NCI-H2196 treated with DMSO at 0.1 percent for 48 hours (cell line): Measurements from ENCODE around the gene TMEM135.
A peak's percentile ranks its signal among the peaks of the same experiment; 100 is the strongest.
"Not testable (repeated sequence)": the region's sequence is repeated elsewhere in the genome, so short reads cannot be mapped to it uniquely, and the experiment has no call there.

ENCODE experiments used
- DNase-seq: peaks from one replicate; lab custom pipeline; 2025; ENCODE audit not compliant: unreplicated experiment; lab: John Stamatoyannopoulos, UW

TMEM135 gene

DNA sequence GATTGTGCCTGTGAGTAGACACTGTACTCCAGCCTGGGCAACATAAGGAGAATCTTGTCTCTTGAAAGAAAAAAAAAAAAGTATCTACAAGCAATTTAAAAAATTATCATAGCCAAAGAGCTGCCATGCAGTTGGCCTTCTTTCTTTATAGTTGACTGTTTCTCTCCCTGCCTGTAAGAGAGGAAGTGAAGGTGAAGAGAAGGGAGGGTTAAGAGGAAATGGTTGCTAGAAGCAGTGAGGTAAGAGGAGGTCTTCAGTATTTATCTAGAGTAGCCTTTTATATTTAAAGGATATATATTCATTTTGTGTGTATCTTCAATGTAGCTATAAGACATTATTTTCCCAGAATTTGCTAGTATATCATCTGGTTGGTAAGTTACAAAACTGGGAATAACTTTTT, 217.9 kb downstream of the TMEM135 start:
- DNase-seq, result no peak

DNA sequence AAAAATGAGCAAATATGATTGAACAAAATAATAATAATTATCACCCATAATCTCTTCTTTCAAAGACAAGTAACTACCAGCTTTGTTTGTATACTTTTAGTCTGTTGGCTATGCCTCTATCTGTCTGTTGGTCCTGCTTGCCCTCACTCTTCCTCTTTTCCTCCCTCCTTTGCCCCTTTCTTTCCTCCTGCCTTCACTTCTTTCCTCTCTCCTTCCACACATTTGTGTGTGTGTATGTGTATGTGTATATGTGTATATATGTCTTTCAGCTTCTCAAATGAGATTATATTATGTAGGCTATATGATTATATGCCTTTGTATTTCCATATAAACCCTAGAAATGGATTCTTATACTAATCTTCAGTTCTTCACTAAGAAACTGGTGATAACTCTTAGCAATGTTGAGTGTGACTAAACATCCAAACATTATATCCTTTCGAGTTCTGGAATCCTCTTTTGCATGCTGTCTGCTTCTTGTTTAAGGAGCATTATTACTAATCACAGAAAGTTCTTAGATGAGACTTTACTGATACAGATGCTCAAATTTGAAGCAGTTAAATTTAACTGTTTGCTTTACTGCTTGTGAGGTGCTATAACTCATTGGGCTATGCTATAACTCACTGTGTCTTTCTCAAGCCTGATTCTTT, 219.1 kb downstream of the TMEM135 start:
- DNase-seq, result no peak

DNA sequence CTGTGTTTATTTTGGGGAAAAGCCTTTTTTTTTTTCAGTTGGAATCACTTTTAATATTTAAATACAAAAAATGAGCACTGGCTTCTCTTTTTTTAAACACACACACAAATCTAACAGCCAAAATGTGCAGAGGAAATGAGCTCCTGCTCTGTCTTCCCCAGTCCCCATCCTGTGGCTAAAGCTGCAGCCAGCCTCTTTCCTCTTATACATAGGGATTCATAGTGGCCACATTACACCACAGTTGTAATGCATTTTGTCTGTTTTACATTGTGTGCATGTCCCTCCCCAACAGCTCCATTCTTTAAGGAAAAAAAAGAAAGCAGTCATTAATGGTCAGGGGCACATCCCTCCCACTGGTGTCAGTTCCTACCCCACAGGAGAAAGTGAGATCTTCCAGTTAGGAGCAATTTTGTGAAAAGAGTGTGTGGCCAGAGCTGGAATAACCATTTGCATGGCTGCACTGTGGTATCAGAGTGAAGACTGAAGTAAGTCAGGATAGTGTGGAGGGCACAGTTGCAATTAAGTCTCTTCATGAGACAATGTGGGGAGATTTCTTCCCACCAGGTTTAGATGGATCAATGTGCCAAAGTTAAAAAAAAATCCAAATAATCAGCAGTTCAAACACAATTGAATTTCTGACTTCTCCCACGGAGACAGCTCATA, 220.6 kb downstream of the TMEM135 start:
- DNase-seq, result no peak

DNA sequence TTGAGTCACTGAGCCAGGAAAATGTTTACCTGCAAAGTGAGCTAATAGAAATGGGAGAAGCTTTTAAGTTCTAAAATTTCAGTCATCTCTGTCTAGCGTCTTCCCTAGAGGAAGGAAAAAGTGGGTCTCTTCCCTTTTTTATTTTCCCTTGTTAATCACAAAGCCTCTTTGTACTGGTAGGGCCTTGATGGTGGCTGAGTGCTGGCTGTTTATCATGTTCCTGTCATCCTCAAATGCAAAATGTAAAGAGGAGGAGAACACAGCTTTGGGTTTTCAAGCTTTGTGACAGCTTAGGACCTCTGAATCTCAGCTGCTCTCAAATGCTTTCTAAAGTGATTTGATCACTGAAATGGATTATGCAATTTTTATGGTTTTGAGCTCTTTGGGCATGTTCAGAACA, 222.0 kb downstream of the TMEM135 start:
- DNase-seq, result no peak

DNA sequence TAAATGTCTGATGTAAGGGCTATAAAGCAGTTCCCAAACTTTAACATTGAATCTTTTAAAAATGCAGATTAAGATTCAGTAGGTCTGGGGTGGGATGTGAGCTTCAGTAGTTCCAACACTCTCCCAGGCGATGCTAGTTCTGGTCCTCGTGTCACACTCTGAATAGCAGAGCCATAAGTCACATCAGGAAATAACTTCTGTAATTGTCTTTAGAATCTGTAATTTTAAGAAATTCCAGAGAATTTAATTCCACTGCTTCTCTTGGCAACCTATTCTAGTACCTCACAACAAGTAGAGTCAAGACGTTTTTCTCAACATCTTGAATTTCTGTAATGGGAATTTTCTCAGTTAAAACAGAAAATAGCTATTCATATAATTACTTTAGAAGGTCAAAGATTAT, 223.1 kb downstream of the TMEM135 start:
- DNase-seq, result no peak

DNA sequence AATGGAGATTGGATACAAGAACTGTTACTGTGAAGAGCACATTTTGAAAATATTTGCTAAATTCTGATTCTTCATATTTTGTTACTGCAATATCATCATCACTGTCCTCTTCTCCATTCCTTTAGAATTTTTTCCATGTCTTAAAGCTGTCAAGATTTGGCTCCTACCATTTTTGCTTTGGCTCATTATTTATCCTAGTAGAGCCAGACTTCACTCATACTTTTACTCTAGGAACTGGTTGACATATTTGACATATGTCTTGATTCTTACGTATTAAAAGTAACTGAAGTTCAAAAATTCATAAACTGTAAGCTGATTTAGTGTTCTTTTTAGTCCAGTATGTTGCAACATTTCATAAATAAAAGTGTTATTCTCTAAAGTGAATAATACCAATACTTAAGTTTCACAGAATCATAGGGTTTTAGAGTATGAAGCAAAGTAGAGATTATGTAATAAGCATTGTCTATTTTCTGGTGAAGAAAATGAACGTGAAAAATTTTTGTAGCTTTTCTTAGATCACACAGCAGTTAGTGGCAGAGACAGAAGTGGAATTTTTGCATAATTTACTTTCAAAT, 225.6 kb downstream of the TMEM135 start:
- DNase-seq, result no peak

DNA sequence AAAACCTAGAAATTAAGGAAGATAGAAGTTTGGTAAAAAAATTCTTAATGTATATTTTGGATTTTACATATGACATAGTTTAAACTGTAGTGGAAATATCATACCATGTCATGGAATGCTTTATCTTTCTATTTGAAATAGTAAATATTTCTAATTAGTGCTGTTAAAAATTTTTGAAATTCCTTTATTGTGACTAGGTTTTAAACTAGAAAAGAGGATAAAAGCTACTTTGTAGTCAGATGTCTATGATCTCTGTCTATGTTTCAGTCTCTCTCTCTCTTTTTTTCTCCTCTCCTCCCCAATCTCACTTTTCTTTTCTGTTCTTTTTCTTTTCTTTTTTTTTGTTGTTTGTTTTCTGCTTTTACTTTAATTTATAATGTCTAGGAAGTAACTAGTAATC, 226.2 kb downstream of the TMEM135 start:
- DNase-seq, result no peak

DNA sequence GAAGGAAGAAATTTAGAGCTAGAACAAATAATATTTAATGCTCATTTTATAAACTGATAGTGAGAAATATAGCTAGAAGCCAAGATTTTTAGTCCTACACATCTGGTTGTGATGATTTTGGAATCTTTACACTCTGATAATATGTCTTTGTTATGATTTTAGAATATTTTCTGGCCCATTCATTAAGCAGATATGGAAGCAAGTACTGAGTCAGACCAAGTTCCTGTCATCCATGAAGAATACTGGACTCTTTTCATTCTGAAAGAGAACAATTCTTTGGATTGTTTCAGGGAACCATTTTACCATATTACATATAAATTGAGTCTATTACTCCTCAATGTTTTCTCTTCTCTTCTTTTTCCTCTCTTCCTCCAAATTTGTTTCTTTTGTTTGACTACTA, 227.4 kb downstream of the TMEM135 start:
- no peak for DNase-seq

DNA sequence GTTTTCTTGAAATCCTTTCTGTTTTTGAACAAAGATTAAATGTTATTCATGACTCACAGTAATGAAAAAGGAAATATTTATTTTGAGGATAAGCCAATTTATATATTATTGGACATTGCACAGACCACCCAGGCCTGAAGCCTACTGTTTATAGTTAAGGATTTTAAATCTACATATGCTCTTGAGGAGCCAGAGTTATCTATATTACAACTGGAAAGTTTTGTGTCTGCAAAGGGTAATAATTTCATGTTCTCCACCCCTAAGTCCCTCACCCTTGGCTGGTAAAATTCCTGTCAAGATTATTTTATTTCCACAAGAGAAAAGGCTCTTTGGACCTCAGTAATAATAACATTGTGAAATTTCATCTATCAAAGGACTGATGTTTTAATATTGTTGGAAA, 228.2 kb downstream of the TMEM135 start:
- no peak for DNase-seq

DNA sequence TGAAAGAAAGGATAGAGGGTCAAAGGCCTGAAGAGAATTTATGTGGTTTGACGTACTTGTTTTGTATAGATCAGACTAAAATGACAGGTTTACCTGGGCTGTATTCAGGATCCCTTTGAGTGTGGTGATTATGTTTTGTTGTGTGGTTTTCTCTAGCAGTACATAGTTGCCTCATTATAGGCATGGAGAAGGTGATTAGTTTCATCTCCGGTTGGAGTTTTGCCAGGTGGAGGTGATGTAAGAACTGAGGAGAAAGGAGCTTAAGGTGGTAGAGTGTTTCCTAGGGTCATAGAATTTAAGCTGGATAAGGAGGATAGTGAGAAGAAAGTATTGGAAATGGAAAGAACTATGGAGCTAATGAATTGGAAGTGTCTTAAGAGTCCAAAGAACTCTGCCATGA, 229.0 kb downstream of the TMEM135 start:
- no peak for DNase-seq

DNA sequence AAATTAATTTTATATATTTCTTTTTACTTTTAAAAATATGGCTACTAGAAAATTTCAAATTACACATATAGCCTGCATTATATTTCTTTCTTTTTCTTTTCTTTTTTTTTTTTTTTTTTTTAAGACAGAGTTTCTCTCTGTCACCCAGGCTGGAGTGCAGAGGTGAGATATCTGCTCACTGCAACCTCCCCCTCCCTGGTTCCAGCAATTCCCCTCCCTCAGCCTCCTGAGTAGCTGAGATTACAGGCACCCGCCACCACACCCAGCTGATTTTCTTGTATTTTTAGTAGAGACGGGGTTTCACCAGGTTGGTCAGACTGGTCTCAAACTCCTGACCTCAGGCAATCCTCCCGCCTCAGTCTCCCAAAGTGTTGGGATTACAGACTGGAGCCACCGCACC, 234.2 kb downstream of the TMEM135 start:
- not testable (repeated sequence) for DNase-seq

DNA sequence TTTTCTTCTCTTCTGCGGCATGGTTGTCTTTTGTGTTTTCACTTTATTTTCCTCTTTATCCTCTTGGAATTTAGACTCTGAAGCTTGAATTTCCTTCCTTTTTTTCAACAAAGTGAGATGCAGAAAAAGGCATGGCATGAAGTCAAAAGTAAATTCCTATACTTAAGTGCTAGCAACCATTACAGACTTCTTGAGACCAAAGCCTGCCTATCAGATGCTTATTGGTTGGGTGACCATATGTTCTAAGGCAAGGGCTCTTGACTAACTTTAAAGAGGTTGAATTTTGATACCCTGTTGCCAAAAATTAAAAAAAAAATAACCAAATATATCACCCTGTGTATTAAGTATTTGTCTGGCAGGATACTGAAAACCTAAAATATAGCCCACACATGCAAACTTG, 237.4 kb downstream of the TMEM135 start:
- DNase-seq, result no peak

DNA sequence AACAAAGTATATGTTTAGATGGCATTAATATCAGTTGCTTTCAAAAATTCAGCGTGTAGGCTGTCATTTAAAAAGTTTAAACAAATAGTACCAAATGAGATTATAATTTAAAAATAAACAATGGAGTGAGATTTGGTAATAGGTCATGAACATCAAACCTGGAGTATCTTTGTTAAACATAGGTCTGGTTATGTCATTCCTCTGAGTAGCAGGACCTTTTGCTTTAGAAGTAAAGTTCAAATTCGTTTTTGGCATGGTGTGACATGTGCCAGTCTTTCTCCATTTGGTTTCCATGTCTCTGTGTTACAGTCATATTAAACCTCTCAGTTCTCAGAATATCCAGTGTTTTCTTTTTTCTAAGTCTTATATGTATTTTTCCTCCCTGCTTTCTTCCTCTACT, 242.4 kb downstream of the TMEM135 start:
- DNase-seq, result no peak

DNA sequence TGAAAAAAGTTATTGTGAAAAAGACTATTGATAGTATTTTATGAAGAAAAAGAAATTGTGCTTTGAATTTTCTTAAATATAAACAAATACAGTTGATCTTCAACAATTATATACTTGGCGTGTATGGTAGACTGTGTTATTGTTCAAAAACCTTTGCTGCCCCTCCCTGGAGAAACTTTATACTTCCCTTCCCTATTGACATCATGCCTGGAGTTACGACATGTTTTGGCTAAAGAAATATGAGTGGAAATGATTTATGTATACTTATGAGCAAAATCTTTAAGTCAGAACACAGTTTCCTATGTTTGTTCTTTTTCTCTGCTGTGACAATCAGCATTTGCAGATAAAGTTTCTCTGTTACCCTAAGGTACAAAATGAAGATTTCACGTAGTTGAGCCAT, 243.8 kb downstream of the TMEM135 start:
- DNase-seq, result no peak

DNA sequence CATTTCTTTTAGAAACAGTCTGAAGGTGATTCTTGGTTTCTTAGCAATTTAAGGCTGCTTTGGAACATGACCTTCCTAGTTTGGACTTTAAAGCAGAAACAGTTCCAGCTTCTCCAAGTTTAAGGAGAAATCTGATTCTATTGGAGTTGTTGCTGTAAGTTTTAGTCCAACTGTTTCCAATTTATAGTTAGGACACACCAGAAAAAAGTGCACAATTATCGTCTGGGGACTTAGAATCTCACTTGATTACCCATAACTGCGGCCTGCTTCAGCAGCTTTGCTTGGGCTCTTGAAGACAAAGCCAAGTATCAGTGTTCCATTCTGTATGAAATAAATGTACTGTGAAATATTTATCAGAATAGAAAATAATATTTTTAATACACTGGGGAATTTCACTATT, 246.6 kb downstream of the TMEM135 start:
- DNase-seq, result no peak

DNA sequence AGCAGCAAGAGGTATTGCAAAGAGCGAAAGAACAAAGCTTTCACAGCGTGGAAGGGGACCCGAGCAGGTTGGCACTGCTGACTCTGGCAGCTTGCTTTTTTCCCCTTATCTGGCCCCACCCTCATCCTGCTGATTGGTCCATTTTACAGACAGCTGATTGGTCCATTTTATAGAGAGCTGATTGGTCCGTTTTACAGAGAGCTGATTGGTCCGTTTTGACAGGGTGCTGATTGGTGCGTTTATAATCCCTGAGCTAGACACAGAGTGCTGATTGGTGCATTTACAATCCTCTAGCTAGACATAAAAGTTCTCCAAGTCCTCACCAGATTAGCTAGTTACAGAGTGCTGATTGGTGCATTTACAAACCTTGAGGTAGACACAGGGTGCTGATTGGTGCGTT, 247.9 kb downstream of the TMEM135 start:
- DNase-seq, result not testable (repeated sequence)

DNA sequence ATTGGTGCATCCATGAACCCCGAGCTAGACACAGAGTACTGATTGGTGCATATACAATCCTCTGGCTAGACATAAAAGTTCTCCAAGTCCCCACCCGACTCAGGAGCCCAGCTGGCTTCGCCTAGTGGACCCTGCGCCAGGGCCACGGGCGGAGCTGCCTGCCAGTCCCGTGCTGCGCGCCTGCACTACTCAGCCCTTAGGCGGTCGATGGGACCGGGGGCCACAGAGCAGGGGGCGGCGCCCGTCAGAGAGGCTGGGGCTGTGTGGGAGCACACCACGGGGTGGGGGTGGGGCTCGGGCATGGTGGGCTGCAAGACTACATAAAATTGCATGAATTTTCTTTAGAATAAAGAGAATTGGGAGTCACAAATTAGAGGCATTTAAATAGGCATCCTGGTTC, 248.6 kb downstream of the TMEM135 start:
- DNase-seq, result no peak

DNA sequence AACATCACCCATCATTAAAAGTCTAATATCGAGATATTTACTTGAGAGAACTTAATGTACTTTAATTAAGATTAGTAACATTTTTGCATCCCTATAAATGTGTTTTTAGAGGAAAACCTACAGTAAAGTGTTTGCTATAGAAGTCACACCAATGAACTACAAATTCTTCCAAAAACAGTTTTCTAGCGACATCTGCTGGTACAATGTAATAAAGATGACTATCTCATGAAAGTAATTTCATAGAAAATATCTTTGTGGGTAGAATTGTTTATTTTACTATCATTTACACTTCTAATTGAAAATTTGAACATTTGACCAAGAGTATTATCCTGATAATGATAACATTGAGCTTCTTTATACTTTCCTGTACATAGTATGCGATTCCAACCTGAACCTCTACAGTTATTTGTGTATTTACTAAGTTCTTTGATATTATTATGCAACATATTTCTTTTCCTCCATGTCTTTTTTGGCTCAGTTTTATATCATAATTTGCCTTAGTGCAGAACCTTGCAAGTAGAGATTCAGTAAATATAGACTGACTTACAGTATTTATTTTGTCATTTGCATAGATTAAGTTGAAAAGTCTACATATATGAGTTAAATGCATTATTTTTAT, 252.7 kb downstream of the TMEM135 start:
- peak; percentile 27 for DNase-seq

DNA sequence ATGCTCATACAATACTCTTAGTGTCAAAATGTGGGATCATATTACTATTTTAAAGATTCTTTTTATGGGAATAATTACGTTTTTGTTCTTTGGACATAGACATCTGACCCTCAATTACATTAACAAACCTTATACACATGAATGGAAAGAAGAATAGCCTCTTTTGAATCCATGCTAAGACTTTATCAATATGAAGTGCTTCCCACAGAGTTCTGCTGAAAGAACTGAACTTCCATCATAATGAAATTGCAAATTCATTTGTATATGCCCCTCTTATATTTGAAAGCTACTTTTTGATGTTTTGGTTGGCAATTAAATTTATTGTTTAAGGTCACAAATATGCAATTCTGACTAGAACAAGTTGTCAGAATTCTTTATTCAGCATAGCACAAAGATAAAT, 254.9 kb downstream of the TMEM135 start:
- no peak for DNase-seq

DNA sequence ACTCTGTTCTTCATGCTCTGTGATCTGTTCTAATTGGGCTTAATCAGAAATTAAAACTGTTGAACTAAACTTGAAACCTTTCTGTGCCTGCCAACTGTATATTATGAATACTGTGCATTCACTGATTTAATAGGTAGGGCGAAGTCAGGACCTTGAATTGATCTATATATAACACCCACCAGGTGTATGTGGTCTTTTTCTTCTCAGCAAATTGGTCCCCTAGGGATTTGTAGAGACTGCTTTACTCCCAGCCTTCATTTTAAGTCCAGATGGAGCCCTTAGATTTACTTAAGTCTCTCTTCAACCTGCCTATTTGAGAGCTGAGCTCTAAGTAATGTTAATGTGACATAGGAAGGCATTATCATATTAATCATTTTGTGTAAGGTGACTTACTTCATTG, 257.5 kb downstream of the TMEM135 start:
- no peak for DNase-seq

DNA sequence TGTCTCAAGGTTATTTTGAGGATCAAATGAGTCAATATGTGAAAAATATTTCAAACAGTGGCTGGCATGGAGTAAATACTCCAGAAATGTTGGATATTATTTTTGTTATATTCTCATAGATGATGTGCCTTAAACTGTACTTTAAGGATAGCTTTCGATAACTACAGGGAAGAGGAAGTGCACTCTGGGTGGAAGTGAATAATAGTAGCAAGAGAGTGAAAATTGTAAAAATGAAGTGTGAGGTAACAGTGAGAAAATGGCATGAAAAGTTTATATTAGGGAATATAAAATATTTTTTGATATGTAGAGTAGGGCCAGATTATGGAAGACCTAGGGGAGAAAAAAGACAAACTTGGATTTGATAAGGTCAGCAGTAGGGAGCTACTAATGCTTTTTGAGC, 258.9 kb downstream of the TMEM135 start:
- DNase-seq, result no peak

DNA sequence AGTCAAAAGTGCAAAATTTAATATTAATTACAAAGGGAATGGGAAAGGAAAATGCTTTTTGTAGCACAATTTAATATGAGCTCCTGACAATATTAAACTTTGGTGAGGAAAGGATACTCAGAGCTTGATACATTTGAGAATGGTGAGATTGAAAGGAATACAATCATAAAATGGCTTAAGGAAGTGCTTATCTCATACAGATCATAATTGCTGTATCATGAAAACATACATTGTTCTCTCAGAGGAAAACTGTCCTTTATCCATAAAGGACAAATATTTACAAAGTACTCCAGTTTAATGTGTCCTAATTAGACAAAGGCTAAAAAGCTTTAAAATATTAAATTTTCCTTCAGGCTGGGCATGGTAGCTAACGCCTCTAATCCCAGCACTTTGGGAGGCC, 260.4 kb downstream of the TMEM135 start:
- no peak for DNase-seq
